ENCODE data around the gene REPIN1. TPM values are rescaled to one million over a fixed set of nuclear protein-coding genes. Genes with fewer than 3 reads are reported as not detected.

Gene REPIN1
- total and polyA plus RNA-seq, 9 of the 15 experiments (the other 6 are each of a cell fraction or from before 2014, with no cell fraction given) = 8.1 to 283 (median 94.3) TPM

GRCh38 chr7:150404805-150405583 is 36.4 kb downstream of the REPIN1 start (continued):
- TF ChIP-seq FOXP4 (CRISPR knock-in tag; IDR thresholded peaks at IDR 0.05; ENCODE audit: borderline replicate concordance) (peak; percentile 97), RAD51 (IDR thresholded peaks at IDR 0.05; ENCODE audit: borderline replicate concordance, low read depth) (no peak), FOSL1 (tag; conservative IDR thresholded peaks at IDR 0.05) (peak; percentile 65), NELFE (IDR thresholded peaks at IDR 0.05; ENCODE audit: insufficient read depth, insufficient read length) (no peak), CTBP1 (IDR thresholded peaks at IDR 0.05; ENCODE audit: borderline replicate concordance) (peak; percentile 98), UBTF (IDR thresholded peaks at IDR 0.05; ENCODE audit: borderline replicate concordance in 1 of 2, low read depth in 2 of 2, low read length in 2 of 2) (peak in 1 of 2 experiments; percentile 96; a peak in 2 of 4 replicates), ZNF584 (CRISPR knock-in tag; IDR thresholded peaks at IDR 0.05; ENCODE audit: low read depth) (peak; percentile 79; the same call in 1 of the 2 replicates), NUFIP1 (IDR thresholded peaks at IDR 0.05; ENCODE audit: partially characterized antibody) (no peak), BDP1 (IDR thresholded peaks at IDR 0.05; ENCODE audit: insufficient read depth, insufficient read length) (no peak), HDAC1 (IDR thresholded peaks at IDR 0.05) (peak; percentile 76 to 78; a peak in 3 of 4 replicates), ATF3 (IDR thresholded peaks at IDR 0.05) (no peak), ATF3 (CRISPR knock-in tag; conservative IDR thresholded peaks at IDR 0.05) (peak; percentile 78; the same call in 1 of the 2 replicates), CTCFL (IDR thresholded peaks at IDR 0.05; ENCODE audit: borderline replicate concordance, insufficient read depth, low read depth, low read length, poor library complexity, severe bottlenecking) (peak; percentile 91), HMGXB4 (CRISPR knock-in tag; IDR thresholded peaks at IDR 0.05) (no peak), NEUROD1 (IDR thresholded peaks at IDR 0.05; ENCODE audit: borderline replicate concordance, low read depth, low read length, partially characterized antibody) (peak; percentile 93), LARP7 (IDR thresholded peaks at IDR 0.05) (no peak), RBFOX2 (IDR thresholded peaks at IDR 0.05; ENCODE audit: low read depth, low read length) (peak; percentile 99)

Measured in K562 (cell line).